NCI-H1048 (cell line): ENCODE results near the gene CTBP1.
"Not testable (repeated sequence)": the region's sequence is repeated elsewhere in the genome, so short reads cannot be mapped to it uniquely, and the experiment has no call there.

Source experiments
- DNase-seq: peaks from one replicate; lab custom pipeline; 2025; lab: John Stamatoyannopoulos, UW

Gene CTBP1

DNA sequence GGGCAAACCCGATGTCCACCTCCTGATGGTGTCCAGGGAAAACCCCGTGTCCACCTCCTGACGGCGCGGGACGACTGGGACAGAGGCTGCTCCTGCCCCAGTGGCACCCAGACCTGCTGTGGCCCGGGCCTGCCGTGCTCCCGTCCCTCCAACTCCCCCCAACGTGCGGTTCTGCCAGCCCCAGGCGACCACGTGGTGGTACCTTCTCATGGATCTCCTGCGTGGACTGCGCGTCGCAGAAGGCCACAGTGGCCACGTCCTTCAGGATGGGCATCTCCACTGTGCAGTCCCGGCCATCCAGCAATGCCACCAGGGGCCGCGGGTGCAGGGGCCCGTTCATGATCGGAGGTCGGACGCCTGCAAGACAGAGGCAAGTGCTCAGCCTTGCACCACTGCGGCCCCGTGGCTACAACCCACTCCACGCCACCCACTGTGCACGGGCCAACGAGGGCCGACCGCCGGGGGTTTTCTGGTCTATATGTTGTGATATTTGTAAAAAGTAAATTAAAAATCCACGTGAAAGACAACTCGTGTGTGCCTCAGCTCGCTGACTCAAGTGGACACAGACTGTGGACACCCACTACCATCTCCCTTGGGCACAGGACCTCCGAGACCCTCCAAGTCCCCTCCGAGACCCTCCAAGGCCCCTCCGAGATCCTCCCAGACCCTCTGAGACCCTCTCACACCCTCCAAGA lies 10.8 kb downstream of the CTBP1 start:
- DNase-seq = no peak

DNA sequence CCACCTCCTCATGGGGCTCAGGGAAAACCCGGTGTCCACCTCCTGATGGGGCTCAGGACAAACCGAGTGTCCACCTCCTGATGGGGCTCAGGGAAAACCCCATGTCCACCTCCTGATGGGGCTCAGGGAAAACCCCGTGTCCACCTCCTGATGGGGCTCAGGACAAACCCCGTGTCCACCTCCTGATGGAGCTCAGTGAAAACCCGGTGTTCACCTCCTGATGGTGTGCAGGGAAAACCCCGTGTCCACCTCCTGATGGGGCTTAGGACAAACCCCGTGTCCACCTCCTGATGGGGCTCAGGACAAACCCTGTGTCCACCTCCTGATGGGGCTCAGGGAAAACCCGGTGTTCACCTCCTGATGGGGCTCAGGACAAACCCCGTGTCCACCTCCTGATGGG lies 11.7 kb downstream of the CTBP1 start:
- DNase-seq = not testable (repeated sequence)

DNA sequence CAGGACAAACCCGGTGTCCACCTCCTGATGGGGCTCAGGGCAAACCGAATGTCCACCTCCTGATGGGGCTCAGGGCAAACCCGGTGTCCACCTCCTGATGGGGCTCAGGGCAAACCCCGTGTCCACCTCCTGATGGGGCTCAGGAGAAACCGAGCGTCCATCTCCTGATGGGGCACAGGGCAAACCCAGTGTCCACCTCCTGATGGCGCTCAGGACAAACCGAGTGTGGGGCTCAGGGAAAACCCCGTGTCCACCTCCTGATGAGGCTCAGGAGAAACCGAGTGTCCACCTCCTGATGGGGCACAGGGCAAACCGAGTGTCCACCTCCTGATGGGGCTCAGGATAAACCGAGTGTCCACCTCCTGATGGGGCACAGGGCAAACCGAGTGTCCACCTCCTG lies 12.1 kb downstream of the CTBP1 start:
- not testable (repeated sequence) for DNase-seq

DNA sequence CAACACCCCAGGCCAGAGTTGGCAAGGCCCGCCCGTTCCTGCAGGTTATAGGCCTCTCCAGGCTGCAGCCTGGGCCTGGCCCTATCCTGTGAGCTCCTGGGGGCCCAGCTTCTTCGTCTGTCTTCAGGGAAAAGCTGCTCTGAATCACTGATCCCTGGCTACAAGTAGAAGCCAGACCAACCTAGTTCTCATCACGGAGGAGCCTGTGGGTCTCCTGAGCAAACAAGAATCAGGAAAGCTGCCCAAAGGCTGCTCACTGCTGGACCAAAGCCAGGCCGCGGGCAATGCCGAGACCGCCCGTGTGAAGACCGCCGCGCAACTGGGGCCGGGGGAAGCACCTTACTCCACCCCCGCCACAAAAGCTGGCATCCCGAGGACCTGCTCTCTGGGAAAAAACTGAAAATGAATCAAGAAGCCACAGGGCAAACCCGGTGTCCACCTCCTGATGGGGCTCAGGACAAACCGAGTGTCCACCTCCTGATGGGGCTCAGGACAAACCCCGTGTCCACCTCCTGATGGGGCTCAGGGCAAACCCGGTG lies 12.8 kb downstream of the CTBP1 start:
- no peak for DNase-seq

- DNase-seq = no peak
Observed at GRCh38 chr4:1235381-1236102, 13.4 kb downstream of the CTBP1 start.

- no peak for DNase-seq
Observed at GRCh38 chr4:1234811-1235292, 14.1 kb downstream of the CTBP1 start.

- DNase-seq = no peak
Observed at GRCh38 chr4:1234309-1234695, 14.6 kb downstream of the CTBP1 start.

GRCh38 chr4:1233641-1234308 lies 15.2 kb downstream of the CTBP1 start:
- no peak for DNase-seq

DNA sequence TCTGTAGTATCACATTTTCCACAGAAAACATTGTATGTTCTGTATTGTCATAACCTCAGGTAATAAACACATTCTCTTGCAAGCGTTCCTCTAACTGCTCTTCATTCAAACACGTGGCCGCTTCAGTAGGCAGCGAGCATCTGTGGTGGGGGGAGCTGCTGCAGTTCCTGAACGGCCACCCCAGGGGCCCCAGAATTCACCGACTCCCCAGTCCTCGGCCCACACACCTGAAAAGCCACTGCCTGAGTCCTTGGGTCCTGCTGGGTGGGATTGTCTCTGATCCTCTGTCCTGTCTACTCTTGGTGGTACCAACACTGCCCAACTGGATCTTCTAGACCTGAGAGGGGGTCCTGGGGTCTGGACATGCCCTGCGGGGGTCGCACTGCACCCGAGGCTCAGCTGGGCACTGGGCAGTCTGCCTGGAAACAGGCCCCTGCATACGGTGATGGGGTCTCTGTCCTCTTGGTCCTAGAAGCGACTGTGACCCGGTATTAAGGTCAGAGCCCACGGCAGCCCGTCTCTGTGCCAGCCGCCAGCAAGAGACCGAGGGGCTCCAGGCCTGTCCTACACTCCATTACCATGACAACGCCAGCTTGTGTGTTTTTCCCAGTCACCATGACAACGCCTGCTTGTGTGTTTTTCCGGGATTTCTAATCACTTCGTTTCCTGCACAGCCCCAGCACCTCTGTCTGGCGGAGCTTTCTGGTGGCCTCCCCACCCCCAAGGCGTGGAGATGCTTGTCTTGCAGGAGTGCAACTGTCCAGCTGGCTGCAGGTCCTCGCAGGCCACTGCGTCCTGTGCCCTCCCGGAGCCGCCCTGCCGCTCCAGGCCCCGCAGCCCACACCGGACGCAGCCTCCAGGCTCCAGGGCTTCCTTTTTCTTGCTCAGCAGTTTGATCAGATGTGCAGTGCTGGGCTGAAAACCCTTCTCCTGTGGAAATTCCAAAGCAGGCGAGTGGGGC lies 16.0 kb downstream of the CTBP1 start:
- DNase-seq = no peak

- no peak for DNase-seq
Observed at GRCh38 chr4:1231637-1232360, 17.1 kb downstream of the CTBP1 start.

- DNase-seq = no peak
Observed at GRCh38 chr4:1230971-1231636, 17.8 kb downstream of the CTBP1 start.

DNA sequence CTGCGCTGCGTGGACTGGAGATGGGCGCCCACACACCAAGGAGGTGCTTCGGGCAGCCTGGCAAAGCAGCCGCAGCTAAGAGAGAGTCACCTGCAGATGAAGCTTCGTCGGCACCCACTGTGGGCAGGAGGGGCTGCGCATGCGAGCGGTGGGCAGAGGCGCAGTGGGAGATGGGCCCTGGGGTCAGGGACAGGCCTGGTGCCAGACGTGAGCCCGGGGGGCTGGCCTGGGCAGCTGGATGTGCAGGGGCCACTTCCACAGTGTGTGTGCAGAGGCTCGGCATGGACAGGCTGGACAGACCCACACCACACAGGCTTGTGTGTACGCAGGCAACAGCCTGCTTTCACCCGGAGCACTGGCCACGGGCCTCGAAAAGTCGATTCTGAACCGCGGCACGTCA lies 18.6 kb downstream of the CTBP1 start:
- DNase-seq = no peak

- no peak for DNase-seq
Observed at GRCh38 chr4:1229117-1229849, 19.6 kb downstream of the CTBP1 start.

GRCh38 chr4:1227816-1228215 lies 21.1 kb downstream of the CTBP1 start:
- DNase-seq = no peak

GRCh38 chr4:1226598-1226997 lies 22.3 kb downstream of the CTBP1 start:
- no peak for DNase-seq

DNA sequence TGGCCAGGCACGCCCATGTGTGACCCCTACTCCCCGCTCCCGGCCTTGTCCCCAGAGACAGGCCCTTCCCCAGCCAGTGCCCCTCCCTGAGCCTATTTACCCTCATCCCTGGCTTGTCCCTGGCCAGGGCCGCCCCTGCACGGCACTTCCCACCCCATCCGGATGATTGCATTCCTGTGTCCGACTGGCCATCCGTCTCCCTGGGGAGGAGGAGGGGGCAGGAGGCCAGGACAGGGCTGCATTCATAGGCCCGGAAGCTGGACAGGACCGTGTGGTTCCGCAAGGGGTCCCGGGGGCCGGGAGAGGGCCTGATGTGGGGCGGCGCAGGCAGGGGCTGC lies 22.8 kb downstream of the CTBP1 start:
- no peak for DNase-seq

DNA sequence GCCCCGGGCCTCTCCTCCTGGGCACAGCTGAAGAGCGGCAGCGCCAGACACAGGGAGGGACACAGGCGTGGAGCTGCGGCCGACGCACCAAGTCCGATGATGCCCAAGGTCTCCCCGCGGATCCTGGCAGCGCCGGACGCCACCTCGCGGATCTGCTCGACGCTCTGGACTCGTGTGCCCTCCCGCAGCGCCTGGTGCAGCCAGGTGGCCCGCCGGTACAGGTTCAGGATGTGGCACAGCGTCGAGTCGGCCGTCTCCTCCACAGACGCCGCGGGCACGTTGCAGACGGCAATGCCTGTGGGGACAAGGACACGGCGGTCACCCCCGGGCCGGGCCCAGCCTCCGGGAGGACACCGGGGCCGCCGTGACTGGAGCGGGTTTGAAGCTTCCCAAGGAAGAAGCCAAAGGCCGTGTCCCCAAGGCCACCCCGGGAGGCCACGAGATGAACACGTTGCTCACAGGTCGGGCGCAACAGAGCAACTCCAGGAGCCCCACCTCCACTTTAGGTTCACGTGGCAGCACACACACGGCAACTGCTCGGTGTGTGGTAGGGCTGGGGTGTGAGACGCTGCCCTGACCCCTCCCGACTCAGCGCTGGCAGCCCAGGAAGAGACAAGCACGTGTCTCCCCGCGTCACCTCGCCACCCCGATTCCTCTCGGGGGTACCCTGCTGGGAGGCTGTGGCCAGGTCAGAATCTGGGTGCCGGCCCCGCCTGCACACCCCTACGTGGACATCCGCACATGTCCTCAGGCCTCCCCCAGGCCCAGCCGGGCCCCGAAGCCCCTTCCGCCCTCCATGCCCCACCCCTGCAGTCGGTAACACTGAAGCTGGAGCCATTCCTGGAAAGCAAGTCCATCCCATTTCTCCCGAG lies 23.4 kb downstream of the CTBP1 start:
- no peak for DNase-seq

GRCh38 chr4:1223841-1224809 lies 24.8 kb downstream of the CTBP1 start:
- DNase-seq = no peak
